ENCODE results near the gene YDJC. TPM values are rescaled to one million over a fixed set of nuclear protein-coding genes. Genes with fewer than 3 reads are reported as not detected.

YDJC gene
- total and polyA plus RNA-seq, 2 of the 8 experiments (the other 6 are each of a cell fraction or from before 2014, with no cell fraction given), result 36.7 to 45.2 TPM

- Histone ChIP-seq H3K56ac (replicated peaks; ENCODE audit: insufficient read length, low read depth, low read length) (no peak overlapping the region), H2BK5ac (ENCODE audit: low read depth, low read length) (no peak overlapping the region), H3K79me2 (ENCODE audit: control insufficient read depth in 1 of 2, insufficient read depth in 2 of 2, low read length in 2 of 2) (no peaks in the 10 kb centered on the region), H3K14ac (ENCODE audit: insufficient read length) (no peak overlapping the region), H2AFZ (ENCODE audit: low read length) (no peak overlapping the region), H4K8ac (ENCODE audit: extremely low read depth, insufficient read depth, low read length) (no peak overlapping the region), H3K18ac (ENCODE audit: extremely low read depth, low read length) (no peak overlapping the region), H4K5ac (ENCODE audit: insufficient read length, low read depth, low read length) (no peak overlapping the region), H4K91ac (replicated peaks; ENCODE audit: insufficient read length, low read length) (no peak overlapping the region), H3K79me1 (ENCODE audit: low read depth, low read length) (no peaks in the 10 kb centered on the region), H3K9me3 (ENCODE audit: insufficient read depth in 2 of 2, low read depth in 1 of 2, low read length in 1 of 2) (no peaks in the 10 kb centered on the region; a peak in 1 of 4 replicates), H4K20me1 (replicated peaks in 1 of 2; ENCODE audit: control insufficient read depth in 1 of 2, insufficient read depth in 2 of 2, low read length in 2 of 2) (peaks cover 0 to 5% of the 10 kb centered on the region in 2 experiments), H2BK15ac (ENCODE audit: low read length) (no peak overlapping the region), H3K23ac (ENCODE audit: insufficient read length) (no peak overlapping the region), H3K4me3 (ENCODE audit: extremely low read depth in 1 of 4, insufficient read depth in 2 of 4, low read depth in 3 of 4, low read length in 4 of 4) (no peak overlapping the region), H3K27ac (ENCODE audit: low read depth, low read length) (no peak overlapping the region), H2AK5ac (ENCODE audit: low read depth, low read length) (no peak overlapping the region), H3K4ac (replicated peaks; ENCODE audit: insufficient read length, low read depth, low read length) (no peak overlapping the region), H3K4me2 (ENCODE audit: insufficient read depth in 1 of 2, low read depth in 2 of 2, low read length in 2 of 2) (no peak overlapping the region), H3K23me2 (ENCODE audit: low read depth, low read length) (no peaks in the 10 kb centered on the region), H3K36me3 (ENCODE audit: control insufficient read depth in 2 of 4, insufficient read depth in 4 of 4, low read length in 3 of 4) (no peaks in the 10 kb centered on the region), H2BK120ac (replicated peaks; ENCODE audit: low read depth, low read length) (no peak overlapping the region), H3K9ac (replicated peaks in 1 of 4; ENCODE audit: extremely low read depth in 1 of 4, low read depth in 3 of 4, low read length in 3 of 4) (no peak overlapping the region), H2BK20ac (ENCODE audit: low read length) (no peak overlapping the region), H2BK12ac (ENCODE audit: low read depth, low read length) (no peak overlapping the region), H3K4me1 (replicated peaks in 1 of 4; ENCODE audit: control insufficient read depth in 3 of 4, insufficient read depth in 4 of 4, low read length in 3 of 4) (no peaks in the 10 kb centered on the region), H3K27me3 (replicated peaks in 1 of 4; ENCODE audit: control insufficient read depth in 3 of 4, extremely low read depth in 1 of 4, insufficient read depth in 3 of 4, low read length in 3 of 4) (no peaks in the 10 kb centered on the region; a peak in 2 of 7 replicates)
- WGBS, 2 experiments (ENCODE audit: extremely low coverage in 1 of 2, insufficient coverage in 1 of 2, insufficient read length in 1 of 2, insufficient replicate concordance in 2 of 2, low coverage in 1 of 2, low lambda C conversion rate in 2 of 2, missing lambda C conversion rate in 1 of 2), result 94% methylated on average over 19 of the region's 19 CpGs; no CpG with 5 or more reads in 1 of the 2 experiments
- POLR2A ChIA-PET (ENCODE audit: partially characterized antibody), result interaction anchor here (1.2 to 10.2 kb wide), 3 partner anchors 8 to 21 kb away, joined by 3 to 74 read pairs (median 5); partner anchors contain the start of gene SDF2L1
- CTCF ChIA-PET (ENCODE audit: partially characterized antibody), result interaction anchor here (0.6 to 24.1 kb wide), 4 partner anchors 8 to 45 kb away, joined by 3 to 499 read pairs (median 251); partner anchors contain the start of genes CCDC116, SDF2L1 and YDJC
- DNase-seq (ENCODE audit: low read depth in 1 of 2, low spot score in 2 of 2) (no peak), FAIRE-seq (no peak)
- no peak for TF ChIP-seq HDAC6 (IDR thresholded peaks at IDR 0.05; ENCODE audit: low read depth, low read length)
- TF ChIP-seq KDM4A (IDR thresholded peaks at IDR 0.05; ENCODE audit: low read depth, low read length, severe bottlenecking), result no peak
- TF ChIP-seq SUZ12 (IDR thresholded peaks at IDR 0.05; ENCODE audit: low read length), result no peak
- TF ChIP-seq JUND (IDR thresholded peaks at IDR 0.05; ENCODE audit: low read length), result no peak
- no peak for TF ChIP-seq MAX (IDR thresholded peaks at IDR 0.05)
- TF ChIP-seq KDM1A (IDR thresholded peaks at IDR 0.05; ENCODE audit: borderline replicate concordance, low read length), result no peak
- TF ChIP-seq TBP (IDR thresholded peaks at IDR 0.05; ENCODE audit: low read depth, low read length), result no peak
- TF ChIP-seq TAF7 (optimal IDR thresholded peaks at IDR 0.05; ENCODE audit: borderline replicate concordance, low read depth, low read length), result no peak
- TF ChIP-seq NRF1 (IDR thresholded peaks at IDR 0.05; ENCODE audit: low read depth, low read length), result no peak
- TF ChIP-seq SP1 (IDR thresholded peaks at IDR 0.05; ENCODE audit: low read depth, low read length), result no peak
- no peak for TF ChIP-seq EZH2 (IDR thresholded peaks at IDR 0.05; ENCODE audit: low read depth, low read length, severe bottlenecking)
- TF ChIP-seq ATF2 (IDR thresholded peaks at IDR 0.05; ENCODE audit: low read length), result no peak
- no peak for TF ChIP-seq CHD2 (IDR thresholded peaks at IDR 0.05; ENCODE audit: low read length)
These were observed 5.0 kb upstream of the YDJC start for GRCh38 chr22:21634844-21635243.

Measured in H1 (cell line).